H9 (cell line): ENCODE results near the gene CATSPERZ. TPM values are rescaled to one million over a fixed set of nuclear protein-coding genes. Genes with fewer than 3 reads are reported as not detected.

Experiments
- DNase-seq: peaks from one replicate; pipeline ENCODE4 v3.0.0-alpha.2; 2017
- H2AFZ ChIP-seq: one replicate; pipeline ENCODE4 v1.6.1; 2013; ENCODE audit warnings: mild to moderate bottlenecking, low read length, control low read depth, moderate library complexity
- H2AK5ac ChIP-seq: 2 replicates; pipeline ENCODE4 v1.6.1; 2013; ENCODE audit warnings: low read length, control low read depth, mixed read lengths; ENCODE audit not compliant: insufficient read length
- H2BK120ac ChIP-seq: one replicate; pipeline ENCODE4 v1.6.1; 2013; ENCODE audit warnings: low read depth, mild to moderate bottlenecking, low read length, control low read depth, inconsistent platforms; ENCODE audit not compliant: poor library complexity, severe bottlenecking
- H2BK12ac ChIP-seq: 2 replicates; pipeline ENCODE4 v1.6.1; 2013; ENCODE audit warnings: low read length, control low read depth, mixed read lengths, low read depth; ENCODE audit not compliant: insufficient read length
- H2BK15ac ChIP-seq: 2 replicates; pipeline ENCODE4 v1.6.1; 2013; ENCODE audit warnings: low read depth, low read length, control low read depth
- H2BK20ac ChIP-seq: one replicate; pipeline ENCODE4 v1.6.1; 2013; ENCODE audit warnings: low read depth, mild to moderate bottlenecking, low read length, control low read depth, inconsistent platforms; ENCODE audit not compliant: poor library complexity, severe bottlenecking
- H2BK5ac ChIP-seq: 2 replicates; pipeline ENCODE4 v1.6.1; 2013; ENCODE audit warnings: low read length, control low read depth, mixed read lengths; ENCODE audit not compliant: insufficient read length
- H3K14ac ChIP-seq: 2 replicates; pipeline ENCODE4 v1.6.1; 2013; ENCODE audit warnings: low read length, control low read depth; ENCODE audit not compliant: insufficient read depth
- H3K18ac ChIP-seq: 2 replicates; pipeline ENCODE4 v1.6.1; 2013; ENCODE audit warnings: low read depth, mild to moderate bottlenecking, mixed read lengths, low read length, control low read depth; ENCODE audit not compliant: insufficient read length
- H3K23ac ChIP-seq: 2 replicates; pipeline ENCODE4 v1.6.1; 2013; ENCODE audit warnings: low read length, control low read depth, mixed read lengths, low read depth; ENCODE audit not compliant: insufficient read length
- H3K23me2 ChIP-seq: 2 replicates; pipeline ENCODE4 v1.6.1; 2013; ENCODE audit warnings: low read depth, mild to moderate bottlenecking, mixed read lengths, low read length, control low read depth; ENCODE audit not compliant: insufficient read length, poor library complexity, severe bottlenecking
- H3K27ac ChIP-seq: 2 replicates; pipeline ENCODE4 v1.5.1; 2013; ENCODE audit warnings: low read length, control low read depth, mixed read lengths, low read depth; ENCODE audit not compliant: insufficient read length
- H3K27me3 ChIP-seq: 2 replicates; pipeline ENCODE4 v1.6.1; 2013; ENCODE audit warnings: low read length, control low read depth, inconsistent platforms; ENCODE audit not compliant: insufficient read depth
- H3K4ac ChIP-seq: 2 replicates; pipeline ENCODE4 v1.6.1; 2013; ENCODE audit warnings: low read depth, mild to moderate bottlenecking, control low read depth, inconsistent platforms, low read length, moderate library complexity
- H3K4me1 ChIP-seq: 2 replicates; pipeline ENCODE4 v1.6.1; 2013; ENCODE audit warnings: low read length, control low read depth, inconsistent platforms; ENCODE audit not compliant: insufficient read depth
- H3K4me2 ChIP-seq: 2 replicates; pipeline ENCODE4 v1.6.1; 2013; ENCODE audit warnings: low read length, control low read depth, mixed read lengths; ENCODE audit not compliant: insufficient read length, insufficient read depth
- H3K56ac ChIP-seq: 2 replicates; pipeline ENCODE4 v1.6.1; 2013; ENCODE audit warnings: low read depth, mild to moderate bottlenecking, mixed read lengths, low read length, control low read depth; ENCODE audit not compliant: insufficient read length
- H3K79me1 ChIP-seq: 2 replicates; pipeline ENCODE4 v1.6.1; 2013; ENCODE audit warnings: low read depth, mild to moderate bottlenecking, moderate library complexity, low read length, control low read depth, inconsistent platforms; ENCODE audit not compliant: insufficient read depth, poor library complexity, severe bottlenecking
- H3K79me2 ChIP-seq: 2 replicates; pipeline ENCODE4 v1.6.1; 2013; ENCODE audit warnings: low read length, control low read depth, inconsistent platforms; ENCODE audit not compliant: insufficient read depth
- H3K9ac ChIP-seq: 2 replicates; pipeline ENCODE4 v1.6.1; 2013; ENCODE audit warnings: low read length, control low read depth, mixed read lengths; ENCODE audit not compliant: insufficient read length; ENCODE audit errors: extremely low read depth
- H3K9me3 ChIP-seq: one replicate; pipeline ENCODE4 v1.6.1; 2013; ENCODE audit warnings: low read depth, low read length, inconsistent platforms; ENCODE audit not compliant: control insufficient read depth
- H3T11ph ChIP-seq: one replicate; pipeline ENCODE4 v1.6.1; 2013; ENCODE audit warnings: mild to moderate bottlenecking, low read length, control low read depth, inconsistent platforms
- H4K20me1 ChIP-seq: one replicate; pipeline ENCODE4 v1.6.1; 2013; ENCODE audit not compliant: control insufficient read depth, insufficient read length, insufficient read depth
- H4K5ac ChIP-seq: 2 replicates; pipeline ENCODE4 v1.6.1; 2013; ENCODE audit warnings: low read depth, mild to moderate bottlenecking, mixed read lengths, low read length, control low read depth; ENCODE audit not compliant: insufficient read length
- H4K8ac ChIP-seq: replicated peaks from 2 replicates; pipeline ENCODE4 v1.6.1; 2013; ENCODE audit warnings: low read length, control low read depth, mixed read lengths, low read depth; ENCODE audit not compliant: insufficient read length
- H4K91ac ChIP-seq: 2 replicates; pipeline ENCODE4 v1.6.1; 2013; ENCODE audit warnings: low read depth, mild to moderate bottlenecking, moderate library complexity, mixed read lengths, low read length, control low read depth; ENCODE audit not compliant: insufficient read length
- H3K27ac Mint-ChIP-seq, 3 experiments: 2 replicates in 2 of 3; 3 replicates in 1 of 3; pipeline ENCODE4 v1.8.0; 2020 to 2021; ENCODE audit warnings: mixed read lengths in 3 of 3, mild to moderate bottlenecking in 1 of 3, moderate library complexity in 1 of 3
- H3K27me3 Mint-ChIP-seq: 2 replicates; pipeline ENCODE4 v1.8.0; 2021; ENCODE audit warnings: low read depth, mild to moderate bottlenecking, moderate library complexity, mixed read lengths
- H3K36me3 Mint-ChIP-seq, 3 experiments: 2 replicates in 2 of 3; 3 replicates in 1 of 3; pipeline ENCODE4 v1.8.0; 2020 to 2021; ENCODE audit warnings: low read depth in 3 of 3, mixed read lengths in 3 of 3; ENCODE audit not compliant: insufficient read depth in 1 of 3
- H3K4me1 Mint-ChIP-seq, 2 experiments: 2 replicates each; pipeline ENCODE4 v1.8.0; 2020; ENCODE audit warnings: mixed read lengths in 2 of 2
- H3K4me3 Mint-ChIP-seq, 2 experiments: 2 replicates in 1 of 2; 3 replicates in 1 of 2; pipeline ENCODE4 v1.8.0; 2020 to 2021; ENCODE audit warnings: mild to moderate bottlenecking in 2 of 2, mixed read lengths in 2 of 2, moderate library complexity in 1 of 2
- H3K9me3 Mint-ChIP-seq, 2 experiments: 2 replicates in 1 of 2; 3 replicates in 1 of 2; pipeline ENCODE4 v1.8.0; 2020; ENCODE audit warnings: mild to moderate bottlenecking in 2 of 2, mixed read lengths in 2 of 2, moderate library complexity in 1 of 2
- WGBS: extraction: QIAGEN DNeasy Blood & Tissue Kit; methylation state at CpG from one replicate; pipeline ENCODE4 v1.1.7; 2013; ENCODE audit warnings: missing lambda C conversion rate, low lambda C conversion rate, mixed read lengths; ENCODE audit not compliant: insufficient read length; ENCODE audit errors: extremely low coverage; 5-methylcytosine and 5-hydroxymethylcytosine counted together
- long read RNA-seq: library from polyadenylated mRNA; unstranded; transcript quantifications from one replicate; pipeline ENCODE4 v2.0.0, GENCODE V29; 2020
- total RNA-seq: library from RNA; stranded (reverse); gene quantifications from 2 replicates; pipeline ENCODE4 v1.2.1, GENCODE V29; 2021
- TF ChIP-seq, protein P1 (sequence below): fragments of 200-600 bp; sonication (generic); conservative IDR thresholded peaks from 3 replicates; pipeline ENCODE4 v1.8.0; 2021; ENCODE audit warnings: antibody characterized with exemption, mild to moderate bottlenecking

CATSPERZ gene, protein sequence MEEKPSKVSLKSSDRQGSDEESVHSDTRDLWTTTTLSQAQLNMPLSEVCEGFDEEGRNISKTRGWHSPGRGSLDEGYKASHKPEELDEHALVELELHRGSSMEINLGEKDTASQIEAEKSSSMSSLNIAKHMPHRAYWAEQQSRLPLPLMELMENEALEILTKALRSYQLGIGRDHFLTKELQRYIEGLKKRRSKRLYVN
- 0.92 and 1.3 TPM in 2 replicates for total RNA-seq
- long read RNA-seq, partial matches to known transcripts, result 0 of 1 reads
- long read RNA-seq, other reads (novel, unspliced or antisense), result 0 of 1 reads

DNA sequence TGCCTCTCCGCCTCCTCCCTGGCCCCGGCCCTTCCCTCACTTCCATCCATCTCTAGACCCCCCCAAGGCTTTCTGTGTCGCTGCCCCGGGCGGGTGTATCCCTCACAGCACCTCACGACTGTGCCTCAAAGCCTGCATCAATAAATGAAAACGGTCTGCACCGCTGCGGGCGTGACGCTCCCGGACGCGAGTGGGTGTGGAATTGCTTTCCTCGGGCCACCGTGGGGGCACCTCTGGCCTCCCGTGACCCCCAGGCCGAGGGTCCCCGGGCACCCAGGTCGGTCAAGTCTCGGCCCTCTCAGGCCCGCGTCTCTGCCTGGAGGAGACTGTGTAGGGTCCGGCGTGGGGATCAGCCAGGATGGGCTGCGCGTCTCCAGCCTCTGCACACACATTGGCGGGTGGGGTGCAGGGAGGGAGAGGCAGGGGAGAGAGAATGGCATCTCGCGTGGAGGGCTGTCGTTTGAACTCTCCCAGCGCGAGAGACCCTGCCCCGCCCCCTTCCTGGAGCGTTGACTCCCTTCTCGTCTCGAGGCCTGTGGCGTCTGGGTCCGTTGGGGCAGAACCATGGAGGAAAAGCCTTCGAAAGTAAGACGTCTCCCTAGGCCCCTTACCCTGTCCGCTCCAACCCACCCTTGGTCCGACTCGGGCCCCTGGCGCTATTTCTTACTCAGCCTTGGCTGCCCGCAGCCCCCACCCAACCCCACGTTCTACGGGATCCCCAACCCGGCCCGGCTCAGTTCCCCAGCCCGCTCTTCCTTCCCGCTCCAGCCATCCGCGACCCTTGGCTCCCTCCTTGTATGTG, at the start of gene CATSPERZ:
Gene CATSPERZ, plus strand, starts transcription at position 512 of the 802 bp plus-strand sequence. Its CDS starts 53 bp downstream, at position 565.
- Histone ChIP-seq H4K8ac (no peak within 1 kb of the TSS), H2BK15ac (no peak within 1 kb of the TSS), H3K14ac (no peak within 1 kb of the TSS), H3K79me2 (no peaks in the 10 kb centered on the region), H3K23ac (no peak within 1 kb of the TSS), H3K27ac (no peak within 1 kb of the TSS), H3K4me1 (no peaks in the 10 kb centered on the region), H4K91ac (no peak within 1 kb of the TSS), H2BK5ac (no peak within 1 kb of the TSS), H3K9ac (no peak within 1 kb of the TSS), H4K20me1 (no peaks in the 10 kb centered on the region), H3K4ac (no peak within 1 kb of the TSS), H3K4me2 (peak within 1 kb of the TSS; percentile 21), H4K5ac (no peak within 1 kb of the TSS), H3K27me3 (peaks cover 55% of the 10 kb centered on the region), H2BK20ac (no peak within 1 kb of the TSS), H3K79me1 (no peaks in the 10 kb centered on the region), H3K18ac (no peak within 1 kb of the TSS), H2BK120ac (no peak within 1 kb of the TSS), H2BK12ac (no peak within 1 kb of the TSS), H3K9me3 (no peaks in the 10 kb centered on the region), H3K56ac (no peak within 1 kb of the TSS), H2AFZ (no peak within 1 kb of the TSS), H3K23me2 (peaks cover 16% of the 10 kb centered on the region), H3T11ph (no peak within 1 kb of the TSS), H2AK5ac (no peak within 1 kb of the TSS)
- Mint-ChIP-seq H3K27me3 (peaks cover 86% of the 10 kb centered on the region), H3K9me3 (peaks cover 0 to 3% of the 10 kb centered on the region in 2 experiments; a peak in 2 of 5 replicates), H3K4me1 (peaks cover 12 to 29% of the 10 kb centered on the region in 2 experiments; a peak in 3 of 4 replicates), H3K27ac (no peak within 1 kb of the TSS), H3K36me3 (peaks cover 0 to 2% (median 0%) of the 10 kb centered on the region in 3 experiments; a peak in 2 of 7 replicates), H3K4me3 (peak within 1 kb of the TSS; percentile 54 to 82)
- DNase-seq, result no peak
- WGBS, result no CpG with 5 or more reads among the region's 54 CpGs
- TF ChIP-seq, protein P1, sequence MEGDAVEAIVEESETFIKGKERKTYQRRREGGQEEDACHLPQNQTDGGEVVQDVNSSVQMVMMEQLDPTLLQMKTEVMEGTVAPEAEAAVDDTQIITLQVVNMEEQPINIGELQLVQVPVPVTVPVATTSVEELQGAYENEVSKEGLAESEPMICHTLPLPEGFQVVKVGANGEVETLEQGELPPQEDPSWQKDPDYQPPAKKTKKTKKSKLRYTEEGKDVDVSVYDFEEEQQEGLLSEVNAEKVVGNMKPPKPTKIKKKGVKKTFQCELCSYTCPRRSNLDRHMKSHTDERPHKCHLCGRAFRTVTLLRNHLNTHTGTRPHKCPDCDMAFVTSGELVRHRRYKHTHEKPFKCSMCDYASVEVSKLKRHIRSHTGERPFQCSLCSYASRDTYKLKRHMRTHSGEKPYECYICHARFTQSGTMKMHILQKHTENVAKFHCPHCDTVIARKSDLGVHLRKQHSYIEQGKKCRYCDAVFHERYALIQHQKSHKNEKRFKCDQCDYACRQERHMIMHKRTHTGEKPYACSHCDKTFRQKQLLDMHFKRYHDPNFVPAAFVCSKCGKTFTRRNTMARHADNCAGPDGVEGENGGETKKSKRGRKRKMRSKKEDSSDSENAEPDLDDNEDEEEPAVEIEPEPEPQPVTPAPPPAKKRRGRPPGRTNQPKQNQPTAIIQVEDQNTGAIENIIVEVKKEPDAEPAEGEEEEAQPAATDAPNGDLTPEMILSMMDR, result no peak
